22Rv1 (cell line): Measurements from ENCODE around the gene CHST13.

ENCODE experiments used
- H3K27ac ChIP-seq: fragments of 450-650 bp; 2 replicates; pipeline ENCODE4 v1.5.1; 2017
- ZFX ChIP-seq: fragments of 450-650 bp; IDR thresholded peaks from 2 replicates; pipeline ENCODE4 v1.6.1; 2017; ENCODE audit warnings: antibody characterized with exemption, borderline replicate concordance
- TF ChIP-seq, protein P1 (sequence below): fragments of 450-650 bp; IDR thresholded peaks from 2 replicates; pipeline ENCODE4 v1.5.1; 2017; ENCODE audit warnings: mild to moderate bottlenecking

Gene CHST13

DNA sequence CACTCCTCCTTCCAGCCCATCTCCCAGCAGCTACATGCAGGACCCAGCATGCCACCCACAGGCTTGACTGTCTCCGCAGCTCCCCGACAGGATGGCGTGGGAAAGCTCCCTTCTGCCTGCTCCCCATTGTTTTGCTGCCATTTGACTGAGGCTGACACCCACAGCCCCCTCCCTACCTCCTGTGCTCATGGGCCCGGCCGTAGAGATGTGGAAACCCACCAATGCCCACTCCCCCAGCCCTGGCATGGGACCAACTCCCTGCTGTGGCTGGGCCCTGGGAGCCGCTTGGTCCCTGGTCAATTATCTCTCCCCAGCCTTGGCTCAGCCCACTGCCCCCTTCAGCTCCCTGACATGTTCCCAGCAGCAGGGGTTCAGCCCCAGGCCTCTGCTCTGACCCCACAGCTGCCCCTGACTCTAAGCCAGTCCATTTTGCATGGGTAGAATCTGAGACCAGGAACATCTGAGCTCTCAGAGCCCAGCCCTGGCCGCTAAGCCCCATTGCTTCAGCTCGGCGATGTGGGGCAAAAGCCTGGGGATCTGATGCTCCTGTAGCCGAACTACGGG lies 26.6 kb downstream of the CHST13 start:
- no peak overlapping the region for H3K27ac ChIP-seq
- TF ChIP-seq ZFX: no peak
- TF ChIP-seq, protein P1, sequence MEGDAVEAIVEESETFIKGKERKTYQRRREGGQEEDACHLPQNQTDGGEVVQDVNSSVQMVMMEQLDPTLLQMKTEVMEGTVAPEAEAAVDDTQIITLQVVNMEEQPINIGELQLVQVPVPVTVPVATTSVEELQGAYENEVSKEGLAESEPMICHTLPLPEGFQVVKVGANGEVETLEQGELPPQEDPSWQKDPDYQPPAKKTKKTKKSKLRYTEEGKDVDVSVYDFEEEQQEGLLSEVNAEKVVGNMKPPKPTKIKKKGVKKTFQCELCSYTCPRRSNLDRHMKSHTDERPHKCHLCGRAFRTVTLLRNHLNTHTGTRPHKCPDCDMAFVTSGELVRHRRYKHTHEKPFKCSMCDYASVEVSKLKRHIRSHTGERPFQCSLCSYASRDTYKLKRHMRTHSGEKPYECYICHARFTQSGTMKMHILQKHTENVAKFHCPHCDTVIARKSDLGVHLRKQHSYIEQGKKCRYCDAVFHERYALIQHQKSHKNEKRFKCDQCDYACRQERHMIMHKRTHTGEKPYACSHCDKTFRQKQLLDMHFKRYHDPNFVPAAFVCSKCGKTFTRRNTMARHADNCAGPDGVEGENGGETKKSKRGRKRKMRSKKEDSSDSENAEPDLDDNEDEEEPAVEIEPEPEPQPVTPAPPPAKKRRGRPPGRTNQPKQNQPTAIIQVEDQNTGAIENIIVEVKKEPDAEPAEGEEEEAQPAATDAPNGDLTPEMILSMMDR: no peak

GRCh38 chr3:126551121-126551838 lies 27.3 kb downstream of the CHST13 start:
- no peak overlapping the region for H3K27ac ChIP-seq
- TF ChIP-seq, protein P1: no peak
- no peak for TF ChIP-seq ZFX

GRCh38 chr3:126551839-126552687 lies 28.1 kb downstream of the CHST13 start:
- H3K27ac ChIP-seq: no peak overlapping the region
- TF ChIP-seq ZFX: no peak
- TF ChIP-seq, protein P1: no peak

DNA sequence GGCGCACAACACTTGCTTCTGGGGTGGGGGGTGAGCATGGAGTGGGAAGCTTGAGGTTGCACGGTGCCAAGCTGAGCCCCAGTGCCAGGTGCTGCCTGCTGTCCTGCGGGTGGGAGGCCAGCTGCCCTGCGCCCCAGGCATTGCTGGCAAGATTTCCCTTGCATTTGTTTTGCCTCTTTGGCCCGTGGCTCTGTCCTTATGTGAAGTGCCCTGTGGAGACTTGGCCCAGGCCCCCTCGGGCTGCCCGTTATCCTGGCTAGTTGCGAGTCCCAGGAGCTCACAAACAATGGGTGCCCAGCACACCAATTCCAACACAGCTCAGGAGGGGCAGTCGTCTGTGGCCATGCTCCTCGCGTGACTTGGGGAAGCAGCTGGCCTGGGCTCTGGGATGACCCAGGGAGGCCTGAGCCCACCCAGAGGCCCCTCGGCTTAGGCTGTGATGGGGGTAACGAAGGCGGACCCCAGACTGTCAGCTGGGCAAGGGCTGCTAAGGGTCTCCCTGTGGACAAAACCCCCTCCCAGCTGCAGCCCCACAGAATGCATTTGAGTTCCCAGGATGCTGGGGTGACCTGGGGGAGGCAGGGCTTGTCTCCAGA lies 28.8 kb downstream of the CHST13 start:
- no peak overlapping the region for H3K27ac ChIP-seq
- TF ChIP-seq, protein P1: no peak
- TF ChIP-seq ZFX: no peak

- no peak overlapping the region for H3K27ac ChIP-seq
- TF ChIP-seq ZFX: no peak
- TF ChIP-seq, protein P1: no peak
Measured at GRCh38 chr3:126553284-126554084, 29.5 kb downstream of the CHST13 start.

DNA sequence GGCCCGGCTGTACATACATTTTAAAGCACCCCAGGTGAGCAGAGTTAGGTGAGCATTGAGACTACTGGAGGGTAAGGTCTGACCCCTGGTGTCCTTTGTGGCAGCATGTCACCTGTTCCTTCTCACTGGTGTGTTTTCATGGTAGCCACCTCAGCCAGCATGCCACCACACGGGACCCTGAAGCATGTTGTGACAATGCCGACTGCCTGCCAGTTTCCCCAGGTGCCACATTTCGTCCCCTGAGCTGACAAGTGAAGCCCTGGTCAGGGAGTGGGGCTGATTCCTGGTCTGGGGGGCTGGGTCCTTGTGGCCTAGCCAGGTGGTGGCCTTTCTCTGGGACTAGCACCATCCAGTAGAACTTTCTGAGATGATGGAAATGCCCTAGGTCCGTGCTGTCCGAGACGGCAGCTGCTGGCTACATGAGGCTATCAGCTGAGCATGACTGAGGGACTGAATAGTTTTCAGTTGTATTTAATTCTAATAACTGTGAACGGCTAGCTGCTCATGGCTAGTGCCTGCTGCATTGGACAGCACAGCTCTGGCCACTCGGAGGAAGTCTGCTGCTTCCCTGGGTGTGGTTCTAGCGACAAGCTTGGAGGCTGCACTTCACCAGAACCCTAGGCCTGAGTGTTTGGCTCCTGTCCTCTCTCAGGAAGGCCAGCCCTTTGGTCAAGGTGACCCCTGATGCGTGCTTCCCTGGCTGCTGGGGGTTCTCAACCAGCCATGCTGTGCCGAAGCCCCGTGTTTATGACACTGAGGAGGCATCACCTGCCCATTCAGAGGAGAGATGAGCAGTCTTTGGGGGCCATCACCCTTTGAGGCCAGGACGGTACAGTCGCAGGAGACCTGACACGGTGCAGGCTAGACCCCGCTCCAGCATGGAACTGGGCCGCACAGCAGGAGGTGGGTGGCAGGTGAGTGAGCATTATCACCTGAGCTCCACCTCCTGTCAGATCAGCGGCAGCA lies 30.9 kb downstream of the CHST13 start:
- H3K27ac ChIP-seq: no peak overlapping the region
- no peak for TF ChIP-seq ZFX
- TF ChIP-seq, protein P1: no peak
